HG02798 (cell line): ENCODE results near the gene CBFA2T2.
A peak's percentile ranks its signal among the peaks of the same experiment; 100 is the strongest.

Experiments
- ATAC-seq: cut with Tn5 transposase; IDR thresholded peaks from one replicate; pipeline ENCODE4 v1.9.1; 2021; ENCODE audit warnings: mild to moderate bottlenecking; ENCODE audit not compliant: unreplicated experiment, poor library complexity

The CBFA2T2 gene

GRCh38 chr20:33659341-33660034 lies 169.6 kb downstream of the CBFA2T2 start:
- ATAC-seq: no peak

GRCh38 chr20:33660035-33660684 lies 170.3 kb downstream of the CBFA2T2 start:
- ATAC-seq: no peak

- no peak for ATAC-seq
These were observed 170.8 kb downstream of the CBFA2T2 start for GRCh38 chr20:33660685-33661058.

- ATAC-seq: no peak
These were observed 172.3 kb downstream of the CBFA2T2 start, which contains the start of gene C20orf144 for GRCh38 chr20:33662172-33662571. C20orf144 (plus strand) TSS chr20:33662327; CDS start chr20:33662346, 19 bp downstream.

GRCh38 chr20:33663161-33664084 lies 173.5 kb downstream of the CBFA2T2 start:
- ATAC-seq: peak; percentile 53

GRCh38 chr20:33664085-33664761 lies 174.3 kb downstream of the CBFA2T2 start:
- ATAC-seq: no peak

- no peak for ATAC-seq
These were observed 174.9 kb downstream of the CBFA2T2 start for GRCh38 chr20:33664762-33665144.

GRCh38 chr20:33666293-33667244 lies 176.7 kb downstream of the CBFA2T2 start, which contains the start of gene ACTL10:
ACTL10 (plus strand) TSS chr20:33666943; CDS start chr20:33667498, 555 bp downstream.
- peak; percentile 72 for ATAC-seq

- ATAC-seq: peak; percentile 13
These were observed 177.4 kb downstream of the CBFA2T2 start for GRCh38 chr20:33667245-33667675.

GRCh38 chr20:33667676-33668465 lies 178.0 kb downstream of the CBFA2T2 start:
- peak; percentile 38 for ATAC-seq

- no peak for ATAC-seq
These were observed 178.7 kb downstream of the CBFA2T2 start for GRCh38 chr20:33668466-33669155.

GRCh38 chr20:33669224-33669623 lies 179.3 kb downstream of the CBFA2T2 start:
- ATAC-seq: no peak

- ATAC-seq: no peak
These were observed 180.2 kb downstream of the CBFA2T2 start for GRCh38 chr20:33669873-33670640.

GRCh38 chr20:33670715-33671499 lies 181.0 kb downstream of the CBFA2T2 start:
- no peak for ATAC-seq

GRCh38 chr20:33671573-33672288 lies 181.8 kb downstream of the CBFA2T2 start:
- no peak for ATAC-seq
